SK-N-MC (cell line): ENCODE data around the gene PLCB3.

ENCODE experiments used
- EZH2 ChIP-seq: fragments of 200-600 bp; sonication (generic); IDR thresholded peaks from one replicate; pipeline ENCODE4 v1.6.1; 2017; ENCODE audit warnings: antibody characterized with exemption
- FOXP2 ChIP-seq: optimal IDR thresholded peaks from 2 replicates; pipeline ENCODE3; 2011; ENCODE audit warnings: mild to moderate bottlenecking, moderate library complexity; ENCODE audit not compliant: insufficient read depth; ENCODE audit errors: extremely low read length, control extremely low read depth
- POLR2AphosphoS5 ChIP-seq: IDR thresholded peaks from 2 replicates; pipeline ENCODE4 v1.6.1; 2012; ENCODE audit warnings: mild to moderate bottlenecking, low read depth, low read length, borderline replicate concordance

DNA sequence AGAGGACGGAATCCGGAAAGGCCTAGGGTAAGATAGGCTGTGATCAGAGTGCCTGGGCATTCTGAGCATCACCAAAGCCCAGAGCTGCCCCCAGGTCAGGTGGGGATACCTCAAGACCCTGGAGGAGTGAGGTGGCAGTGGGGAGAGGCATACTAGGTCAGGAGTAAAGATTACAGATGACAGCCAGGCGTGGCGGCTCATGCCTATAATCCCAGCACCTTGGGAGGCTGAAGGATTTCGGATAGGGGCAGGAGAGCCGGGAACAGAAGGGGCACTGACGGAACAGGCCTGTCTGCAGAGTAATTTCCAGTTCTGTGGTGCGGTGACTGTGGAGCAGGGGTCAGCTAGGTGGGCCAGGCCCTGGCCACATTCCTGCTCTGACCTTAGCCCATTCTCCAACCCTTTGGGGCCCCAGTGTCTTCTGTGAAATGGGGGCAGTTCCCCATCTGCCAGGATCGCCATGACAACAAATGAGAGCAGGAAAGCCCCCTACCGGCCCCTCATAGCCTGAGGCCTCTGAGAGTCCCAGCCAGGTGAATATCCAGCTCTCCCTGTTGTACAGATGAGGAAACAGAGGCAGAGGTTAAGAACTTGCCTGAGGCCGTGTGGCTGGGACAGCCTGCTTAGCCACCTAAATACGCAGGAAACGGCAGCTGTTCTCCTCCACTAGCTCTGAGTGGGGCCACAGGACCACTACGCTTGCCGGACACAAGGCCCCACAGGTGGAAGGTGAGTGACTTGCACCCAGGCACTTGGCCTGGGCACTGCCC lies 23.9 kb downstream of the PLCB3 start:
- TF ChIP-seq EZH2 (no peak), POLR2AphosphoS5 (no peak), FOXP2 (no peak)
